HG03064 (cell line): Measurements from ENCODE around the gene ZFYVE28.
"Not testable (repeated sequence)": the region's sequence is repeated elsewhere in the genome, so short reads cannot be mapped to it uniquely, and the experiment has no call there.

Experiments used
- ATAC-seq: cut with Tn5 transposase; IDR thresholded peaks from one replicate; pipeline ENCODE4 v1.9.1; 2021; ENCODE audit warnings: low read depth; ENCODE audit not compliant: unreplicated experiment

The ZFYVE28 gene

GRCh38 chr4:2276581-2277325, 141.7 kb downstream of the ZFYVE28 start:
- no peak for ATAC-seq

GRCh38 chr4:2275546-2276251, 142.7 kb downstream of the ZFYVE28 start:
- no peak for ATAC-seq

DNA sequence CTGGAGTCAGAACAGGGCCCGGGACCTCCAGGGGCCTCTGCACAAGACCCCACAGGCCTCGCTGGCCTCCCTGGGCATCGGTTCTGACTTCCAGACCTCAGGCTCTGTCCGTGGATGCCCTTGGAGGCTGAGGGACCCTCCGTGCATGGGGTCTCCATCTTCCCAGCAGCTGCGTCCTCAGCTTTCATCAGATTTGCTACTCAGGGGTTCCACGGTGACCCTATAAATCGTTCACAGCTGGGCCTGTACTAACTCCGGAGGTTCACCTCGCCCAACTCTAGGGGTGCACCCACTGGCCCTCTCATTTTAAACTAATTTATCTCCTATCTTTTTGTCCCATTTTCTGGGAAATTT, 143.4 kb downstream of the ZFYVE28 start:
- not testable (repeated sequence) for ATAC-seq

- ATAC-seq = no peak
Measured at GRCh38 chr4:2274320-2275043, 144.0 kb downstream of the ZFYVE28 start.

- no peak for ATAC-seq
Measured at GRCh38 chr4:2273657-2274319, 144.7 kb downstream of the ZFYVE28 start.

- no peak for ATAC-seq
Measured at GRCh38 chr4:2273221-2273620, 145.2 kb downstream of the ZFYVE28 start.

DNA sequence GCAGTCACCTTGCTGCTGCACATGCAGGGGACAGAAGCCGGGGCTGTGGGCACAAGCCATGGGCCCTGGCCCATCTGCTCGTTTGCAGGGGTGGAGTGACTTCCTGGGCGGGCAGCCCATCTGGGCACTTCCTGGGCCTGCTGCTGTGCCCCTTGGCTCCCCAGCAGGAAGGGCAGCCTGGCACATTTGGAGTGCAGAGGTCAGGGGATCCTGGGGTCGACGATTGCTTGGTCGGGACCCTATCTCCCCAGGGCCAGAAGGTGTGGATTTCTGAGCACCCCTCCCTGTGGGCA, 145.7 kb downstream of the ZFYVE28 start:
- no peak for ATAC-seq

DNA sequence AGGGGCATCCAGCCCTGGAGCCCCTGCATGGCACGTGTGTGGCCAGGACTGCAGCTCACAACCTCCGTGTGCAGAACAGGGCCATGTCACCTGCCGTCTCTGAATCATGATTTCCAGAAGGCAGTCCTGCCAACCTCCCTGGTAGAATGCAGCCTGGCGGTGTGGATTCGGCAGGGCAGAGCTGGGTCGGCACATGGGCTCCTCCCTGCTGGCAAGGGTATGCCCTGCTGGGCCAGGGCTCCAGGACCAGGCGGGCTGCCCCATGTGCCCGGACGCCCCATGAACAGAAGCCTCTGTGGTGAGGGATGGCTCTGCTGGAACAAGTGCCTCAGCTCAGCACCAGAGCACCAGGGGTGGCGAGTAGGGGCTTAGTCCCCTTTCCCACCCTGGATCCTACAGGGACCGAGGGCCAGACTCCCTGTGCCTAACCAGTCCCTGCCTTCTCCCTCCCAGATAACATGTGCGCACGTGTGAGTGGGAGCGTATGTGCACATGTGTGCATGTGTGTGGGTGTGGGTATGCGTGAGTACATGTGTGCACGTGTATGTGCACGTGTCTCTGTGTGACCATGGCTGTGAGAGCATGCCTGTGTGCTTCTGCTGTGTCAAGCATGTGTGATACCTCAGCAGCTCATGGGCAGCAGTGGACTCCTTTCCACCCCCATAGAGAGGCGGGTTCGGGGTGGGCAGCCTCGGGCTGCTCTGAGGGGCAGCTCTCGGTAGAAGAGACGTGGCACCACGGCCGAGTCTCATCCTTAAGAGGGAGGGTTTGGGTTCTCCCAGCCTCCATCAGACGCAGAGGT, 146.2 kb downstream of the ZFYVE28 start:
- ATAC-seq = no peak

GRCh38 chr4:2271279-2272025, 147.0 kb downstream of the ZFYVE28 start:
- ATAC-seq = no peak

DNA sequence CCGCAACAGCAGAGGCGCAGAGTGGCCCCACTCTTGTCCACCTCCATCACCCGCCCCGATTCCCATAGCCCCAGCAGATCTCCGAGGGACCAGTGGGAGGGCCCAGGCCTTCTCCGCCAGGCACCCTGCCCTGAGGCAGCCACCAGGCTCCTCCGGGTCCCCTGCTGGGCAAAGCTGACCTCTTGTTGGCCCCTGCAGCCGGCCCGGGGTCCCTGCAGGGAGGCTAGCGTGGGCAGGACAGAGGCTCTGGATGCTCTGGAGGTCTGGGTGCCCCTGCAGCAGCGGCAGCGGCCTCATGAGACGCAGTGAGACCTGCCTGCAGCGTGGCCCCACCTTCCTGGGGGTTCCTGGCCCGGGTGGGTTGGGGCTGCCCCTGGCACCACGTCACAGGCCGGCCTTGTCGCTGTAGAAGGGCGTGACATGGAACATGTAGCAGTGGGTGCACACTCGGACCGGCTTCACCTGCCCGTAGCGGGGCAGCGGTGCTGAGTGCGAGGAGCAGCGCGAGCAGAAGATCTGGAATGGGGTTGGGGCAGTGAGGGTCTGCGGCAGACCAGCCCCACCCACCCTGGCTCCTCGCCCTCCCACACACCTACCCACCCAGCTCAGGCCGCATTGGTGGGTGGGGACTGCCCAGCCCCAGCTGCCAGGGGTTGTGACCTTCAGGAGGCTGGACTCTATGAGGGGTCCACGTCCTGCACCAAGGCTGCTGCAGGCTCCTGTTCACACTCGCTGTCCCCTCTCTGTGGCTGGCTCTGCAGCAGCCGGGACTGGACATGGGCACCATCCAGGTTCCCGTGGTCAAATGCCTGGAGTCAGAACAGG, 147.9 kb downstream of the ZFYVE28 start:
- no peak for ATAC-seq

DNA sequence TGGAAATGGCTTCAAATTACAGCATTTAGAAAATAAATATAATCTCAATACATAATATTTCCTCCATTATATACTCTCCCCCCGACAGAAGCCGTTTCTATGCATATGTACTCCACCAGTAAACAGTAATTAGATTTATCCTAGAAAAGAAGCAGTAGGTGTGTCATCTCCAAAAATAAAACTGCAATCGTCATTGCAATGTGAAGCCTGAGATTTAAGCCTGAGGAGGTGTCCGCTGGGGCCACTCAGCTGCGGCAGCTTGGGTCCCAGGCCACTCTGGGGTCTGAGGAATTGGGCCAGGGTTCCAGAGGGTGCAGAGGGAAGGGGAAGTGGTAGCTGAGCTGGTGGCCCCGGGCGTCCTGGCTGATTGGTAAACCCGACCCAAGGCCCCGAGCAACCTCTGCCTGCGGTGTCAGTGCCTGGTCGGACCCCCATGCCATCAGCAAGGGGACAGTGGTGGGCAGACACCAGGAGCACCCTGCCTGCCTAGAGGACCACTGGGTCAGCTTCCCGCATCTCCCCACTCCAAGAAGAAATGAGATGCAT, 148.8 kb downstream of the ZFYVE28 start:
- ATAC-seq = no peak

DNA sequence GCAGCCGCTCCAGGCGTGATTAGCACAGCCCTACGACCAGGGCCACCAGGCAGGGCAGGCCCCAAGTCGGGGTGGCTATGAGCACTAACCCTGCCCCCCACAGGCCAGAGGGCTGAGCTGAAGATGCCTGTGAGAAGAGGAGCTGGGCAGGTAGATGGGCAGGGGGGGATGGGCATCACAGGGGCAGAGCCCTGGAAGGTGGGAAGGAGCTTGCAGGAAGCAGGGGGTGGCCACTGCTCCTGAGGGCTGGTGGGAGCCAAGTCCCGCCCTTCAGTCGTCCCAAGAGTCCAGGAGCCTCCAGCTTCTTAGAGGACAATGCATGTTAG, 149.3 kb downstream of the ZFYVE28 start:
- ATAC-seq = no peak

DNA sequence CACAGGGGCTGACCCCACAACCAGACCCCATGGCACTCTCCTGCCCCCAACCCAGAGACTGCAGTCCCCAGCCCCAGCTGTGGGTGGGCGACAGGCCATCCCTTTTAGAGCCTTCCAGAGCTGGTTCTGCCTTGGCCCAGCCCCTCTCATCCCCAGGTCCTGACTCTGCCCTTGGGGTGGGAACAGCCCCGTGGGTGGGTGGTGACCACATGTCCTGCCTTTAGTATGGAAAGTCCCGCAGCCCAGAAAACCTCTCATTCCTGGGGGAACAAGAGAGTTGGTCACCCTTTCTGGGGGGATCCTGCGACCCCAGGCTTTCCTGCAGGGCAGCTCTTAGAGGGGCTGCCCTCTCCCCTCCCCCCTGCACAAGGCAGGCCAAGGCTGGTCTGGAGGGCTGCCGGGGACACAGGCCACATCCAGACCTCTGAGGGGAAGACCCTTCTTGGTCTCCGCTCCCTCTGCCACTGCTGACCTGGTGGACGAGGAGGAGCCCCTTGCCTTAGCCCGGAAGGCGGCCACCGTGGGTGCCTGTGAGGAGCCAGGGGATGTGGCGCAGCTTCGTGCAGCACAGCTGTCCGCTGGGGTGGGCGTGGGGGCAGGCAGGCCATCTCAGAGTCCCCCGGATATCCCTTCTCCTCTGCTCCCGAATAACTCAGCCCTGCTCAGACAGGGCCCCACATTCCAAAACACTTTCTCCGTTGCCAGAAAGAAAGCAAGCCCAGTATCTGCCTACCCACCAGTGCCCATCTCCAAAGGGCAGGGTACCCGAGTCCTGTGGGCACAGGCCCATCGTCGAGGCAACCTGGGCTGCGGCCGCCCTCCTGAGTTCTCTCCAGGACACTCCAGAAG, 149.9 kb downstream of the ZFYVE28 start:
- no peak for ATAC-seq

DNA sequence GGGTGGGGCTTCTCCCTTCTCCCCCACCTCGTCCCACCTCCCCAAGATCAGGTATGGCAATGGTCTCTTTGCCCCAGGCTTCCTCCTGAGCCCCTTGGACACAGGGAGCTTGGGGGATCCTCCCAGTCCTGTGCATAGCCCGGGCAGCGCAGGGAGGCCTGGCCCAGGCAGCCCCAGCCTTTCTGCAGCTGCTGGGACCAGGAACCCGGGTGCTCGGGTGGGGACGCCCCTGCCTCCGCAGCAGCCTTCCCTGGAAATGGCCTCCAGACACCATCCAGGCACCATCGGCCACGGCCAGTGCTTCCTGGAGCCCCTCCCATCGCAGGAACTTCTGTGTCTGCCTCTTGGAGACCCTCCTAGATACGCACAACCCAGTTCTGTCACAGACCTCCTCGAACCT, 150.6 kb downstream of the ZFYVE28 start:
- no peak for ATAC-seq

DNA sequence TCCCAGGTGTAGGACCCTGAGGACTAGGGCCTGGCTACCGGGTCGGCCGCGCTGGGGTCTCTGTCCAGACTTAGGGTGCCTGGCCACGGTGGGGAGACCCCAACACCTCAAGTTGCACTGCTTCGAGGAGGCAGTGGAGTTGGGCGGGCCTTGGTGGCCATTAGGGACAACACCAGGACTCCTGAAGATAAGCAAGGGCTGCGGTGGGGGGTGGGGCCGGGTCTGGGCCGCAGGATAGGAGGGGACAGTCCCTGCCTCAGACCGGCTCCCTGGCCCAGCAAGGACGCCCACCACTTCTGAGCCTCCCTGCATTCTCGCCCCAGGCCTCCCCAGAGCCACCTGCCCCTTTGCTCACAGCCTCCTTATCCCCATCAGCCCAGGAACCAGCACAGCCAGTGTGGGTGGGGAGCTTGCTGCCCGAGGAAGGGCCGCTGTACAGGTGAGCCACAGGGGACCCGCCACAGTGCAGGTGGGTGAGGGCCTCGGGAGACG, 151.1 kb downstream of the ZFYVE28 start:
- no peak for ATAC-seq

DNA sequence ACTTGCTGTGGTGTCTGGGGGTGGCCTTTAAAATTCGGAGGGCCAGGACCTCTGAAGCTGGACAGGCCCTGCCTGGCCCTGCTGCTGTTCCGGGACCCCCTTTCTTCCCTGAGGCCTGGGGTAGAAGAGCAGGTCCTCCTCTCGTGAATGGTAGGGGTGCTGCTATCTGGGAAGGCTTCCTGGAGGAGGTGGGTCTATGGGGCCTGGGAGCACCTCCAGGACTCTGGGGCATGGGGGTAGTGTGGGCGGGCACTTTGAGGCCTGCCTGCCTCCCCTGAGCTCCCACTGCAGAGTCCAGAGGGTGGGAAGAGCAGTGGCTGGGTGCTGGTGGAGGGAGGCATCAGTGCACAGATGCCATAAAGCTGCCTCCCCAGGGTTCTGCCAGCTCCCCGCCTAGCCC, 151.6 kb downstream of the ZFYVE28 start:
- no peak for ATAC-seq

GRCh38 chr4:2266181-2266580, 152.3 kb downstream of the ZFYVE28 start:
- ATAC-seq = no peak
